GM12878 (cell line): ENCODE results near the gene RAP1GAP.

Experiments
- BHLHE40 ChIP-seq, 2 experiments: fragments of 450-650 bp in 1 of 2; IDR thresholded peaks; 2 replicates each; pipeline ENCODE4 v1.6.1; 2011 to 2017; ENCODE audit warnings: low read depth in 2 of 2, borderline replicate concordance in 1 of 2, improper control_type of control experiment in 1 of 2, low read length in 1 of 2, mild to moderate bottlenecking in 1 of 2
- CEBPB ChIP-seq, 2 experiments: fragments of 150-350 bp in 1 of 2; IDR thresholded peaks; 2 replicates each; pipeline ENCODE4 v1.6.1; 2012 to 2014; ENCODE audit warnings: low read depth in 2 of 2, low read length in 2 of 2, borderline replicate concordance in 1 of 2, inconsistent platforms in 1 of 2
- NBN ChIP-seq: fragments of 450-650 bp; IDR thresholded peaks from 2 replicates; pipeline ENCODE4 v1.6.1; 2016
- POLR2A ChIP-seq: IDR thresholded peaks from 2 replicates; pipeline ENCODE4 v1.6.1; 2011; ENCODE audit warnings: low read depth, mild to moderate bottlenecking, low read length
- POLR2AphosphoS2 ChIP-seq: IDR thresholded peaks from 2 replicates; pipeline ENCODE4 v1.6.1; 2011; ENCODE audit warnings: low read depth, mild to moderate bottlenecking, low read length, improper control_type of control experiment, moderate library complexity
- POLR2AphosphoS5 ChIP-seq: IDR thresholded peaks from 2 replicates; pipeline ENCODE4 v1.6.1; 2011; ENCODE audit warnings: mild to moderate bottlenecking, low read length, inconsistent platforms
- SMARCA5 ChIP-seq: fragments of 450-650 bp; IDR thresholded peaks from 2 replicates; pipeline ENCODE4 v1.6.1; 2017; ENCODE audit warnings: mild to moderate bottlenecking
- SP1 ChIP-seq: IDR thresholded peaks from one replicate; pipeline ENCODE4 v1.6.1; 2011; ENCODE audit warnings: low read depth, low read length
- SRF ChIP-seq, 2 experiments: IDR thresholded peaks; 2 replicates each; pipeline ENCODE4 v1.6.1; 2011; ENCODE audit warnings: low read depth in 2 of 2, low read length in 2 of 2, mild to moderate bottlenecking in 1 of 2, moderate library complexity in 1 of 2
- TBL1XR1 ChIP-seq: IDR thresholded peaks from 2 replicates; pipeline ENCODE4 v1.6.1; 2012; ENCODE audit warnings: low read depth, low read length, improper control_type of control experiment
- TCF7 ChIP-seq: IDR thresholded peaks from 2 replicates; pipeline ENCODE4 v1.6.1; 2014; ENCODE audit warnings: antibody characterized with exemption, borderline replicate concordance
- TF ChIP-seq, protein P1 (sequence below): IDR thresholded peaks from 2 replicates; pipeline ENCODE4 v1.6.1; 2012; ENCODE audit warnings: mild to moderate bottlenecking, low read depth, low read length
- TF ChIP-seq, protein P2 (sequence below): IDR thresholded peaks from 2 replicates; pipeline ENCODE4 v1.6.1; 2011; ENCODE audit warnings: mild to moderate bottlenecking, low read depth, low read length, moderate library complexity; ENCODE audit not compliant: insufficient replicate concordance
- TF ChIP-seq, protein P3 (sequence below), 3 experiments: IDR thresholded peaks in 2 of 3; conservative IDR thresholded peaks in 1 of 3; 2 replicates each; pipeline ENCODE4 v1.5.1; 2011; ENCODE audit warnings: low read depth in 3 of 3, low read length in 3 of 3, mild to moderate bottlenecking in 3 of 3, control low read depth in 2 of 3, moderate library complexity in 2 of 3, inconsistent platforms in 1 of 3, mixed read lengths in 1 of 3; ENCODE audit not compliant: control insufficient read depth in 2 of 3, insufficient read depth in 1 of 3; ENCODE audit errors: extremely low read depth in 1 of 3

DNA sequence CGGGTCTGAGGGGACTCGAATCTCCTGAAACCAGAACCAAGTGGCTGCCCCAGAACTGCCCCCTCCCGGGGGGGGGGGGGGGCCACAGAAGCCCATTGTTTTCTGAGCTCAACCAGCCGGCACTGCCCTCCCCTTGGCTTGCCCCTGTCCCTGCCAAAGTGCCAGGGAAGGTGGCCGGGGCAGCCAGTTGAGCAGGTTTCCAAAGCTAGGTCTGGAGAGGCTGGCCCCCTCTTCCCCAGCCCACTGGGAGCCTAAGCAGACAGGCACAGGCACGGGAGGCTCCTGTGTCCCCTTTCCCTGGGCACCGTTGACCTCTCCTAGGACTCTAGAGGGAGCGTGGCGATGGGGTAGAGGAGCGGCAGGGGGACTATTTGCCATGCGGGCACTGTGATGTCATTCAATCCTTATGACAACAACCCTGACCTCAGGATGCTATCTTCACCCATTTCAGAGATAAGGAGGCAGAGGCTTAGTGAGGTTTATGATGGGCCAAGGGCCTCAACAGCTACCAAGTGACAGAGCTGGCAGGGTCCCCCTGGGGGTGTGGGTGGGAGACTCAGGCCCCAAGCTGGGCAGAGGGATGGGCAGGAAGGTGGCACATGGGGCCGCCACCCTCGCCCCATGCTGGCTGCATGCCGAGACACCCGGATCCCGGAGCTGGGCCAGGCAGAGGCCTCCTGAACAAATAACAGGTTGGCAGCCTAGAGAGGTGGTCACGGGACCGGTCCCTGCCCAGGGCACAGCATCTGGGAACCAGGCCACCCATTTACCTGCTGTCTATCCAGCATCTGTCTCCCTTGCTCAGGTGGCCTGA, 35.0 kb downstream of the RAP1GAP start:
- no peak for TF ChIP-seq BHLHE40 (IDR thresholded peaks at IDR 0.05; ENCODE audit: borderline replicate concordance in 1 of 2, low read depth in 2 of 2, low read length in 1 of 2)
- TF ChIP-seq SMARCA5, result no peak
- TF ChIP-seq SRF (IDR thresholded peaks at IDR 0.05; ENCODE audit: low read depth in 2 of 2, low read length in 2 of 2), result no peak
- no peak for TF ChIP-seq SP1
- TF ChIP-seq, protein P1, sequence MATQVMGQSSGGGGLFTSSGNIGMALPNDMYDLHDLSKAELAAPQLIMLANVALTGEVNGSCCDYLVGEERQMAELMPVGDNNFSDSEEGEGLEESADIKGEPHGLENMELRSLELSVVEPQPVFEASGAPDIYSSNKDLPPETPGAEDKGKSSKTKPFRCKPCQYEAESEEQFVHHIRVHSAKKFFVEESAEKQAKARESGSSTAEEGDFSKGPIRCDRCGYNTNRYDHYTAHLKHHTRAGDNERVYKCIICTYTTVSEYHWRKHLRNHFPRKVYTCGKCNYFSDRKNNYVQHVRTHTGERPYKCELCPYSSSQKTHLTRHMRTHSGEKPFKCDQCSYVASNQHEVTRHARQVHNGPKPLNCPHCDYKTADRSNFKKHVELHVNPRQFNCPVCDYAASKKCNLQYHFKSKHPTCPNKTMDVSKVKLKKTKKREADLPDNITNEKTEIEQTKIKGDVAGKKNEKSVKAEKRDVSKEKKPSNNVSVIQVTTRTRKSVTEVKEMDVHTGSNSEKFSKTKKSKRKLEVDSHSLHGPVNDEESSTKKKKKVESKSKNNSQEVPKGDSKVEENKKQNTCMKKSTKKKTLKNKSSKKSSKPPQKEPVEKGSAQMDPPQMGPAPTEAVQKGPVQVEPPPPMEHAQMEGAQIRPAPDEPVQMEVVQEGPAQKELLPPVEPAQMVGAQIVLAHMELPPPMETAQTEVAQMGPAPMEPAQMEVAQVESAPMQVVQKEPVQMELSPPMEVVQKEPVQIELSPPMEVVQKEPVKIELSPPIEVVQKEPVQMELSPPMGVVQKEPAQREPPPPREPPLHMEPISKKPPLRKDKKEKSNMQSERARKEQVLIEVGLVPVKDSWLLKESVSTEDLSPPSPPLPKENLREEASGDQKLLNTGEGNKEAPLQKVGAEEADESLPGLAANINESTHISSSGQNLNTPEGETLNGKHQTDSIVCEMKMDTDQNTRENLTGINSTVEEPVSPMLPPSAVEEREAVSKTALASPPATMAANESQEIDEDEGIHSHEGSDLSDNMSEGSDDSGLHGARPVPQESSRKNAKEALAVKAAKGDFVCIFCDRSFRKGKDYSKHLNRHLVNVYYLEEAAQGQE, result no peak
- TF ChIP-seq TCF7, result no peak
- no peak for TF ChIP-seq TBL1XR1
- no peak for TF ChIP-seq NBN
- TF ChIP-seq, protein P2, sequence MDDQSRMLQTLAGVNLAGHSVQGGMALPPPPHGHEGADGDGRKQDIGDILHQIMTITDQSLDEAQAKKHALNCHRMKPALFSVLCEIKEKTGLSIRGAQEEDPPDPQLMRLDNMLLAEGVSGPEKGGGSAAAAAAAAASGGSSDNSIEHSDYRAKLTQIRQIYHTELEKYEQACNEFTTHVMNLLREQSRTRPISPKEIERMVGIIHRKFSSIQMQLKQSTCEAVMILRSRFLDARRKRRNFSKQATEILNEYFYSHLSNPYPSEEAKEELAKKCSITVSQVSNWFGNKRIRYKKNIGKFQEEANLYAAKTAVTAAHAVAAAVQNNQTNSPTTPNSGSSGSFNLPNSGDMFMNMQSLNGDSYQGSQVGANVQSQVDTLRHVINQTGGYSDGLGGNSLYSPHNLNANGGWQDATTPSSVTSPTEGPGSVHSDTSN, result no peak
- TF ChIP-seq, protein P3, sequence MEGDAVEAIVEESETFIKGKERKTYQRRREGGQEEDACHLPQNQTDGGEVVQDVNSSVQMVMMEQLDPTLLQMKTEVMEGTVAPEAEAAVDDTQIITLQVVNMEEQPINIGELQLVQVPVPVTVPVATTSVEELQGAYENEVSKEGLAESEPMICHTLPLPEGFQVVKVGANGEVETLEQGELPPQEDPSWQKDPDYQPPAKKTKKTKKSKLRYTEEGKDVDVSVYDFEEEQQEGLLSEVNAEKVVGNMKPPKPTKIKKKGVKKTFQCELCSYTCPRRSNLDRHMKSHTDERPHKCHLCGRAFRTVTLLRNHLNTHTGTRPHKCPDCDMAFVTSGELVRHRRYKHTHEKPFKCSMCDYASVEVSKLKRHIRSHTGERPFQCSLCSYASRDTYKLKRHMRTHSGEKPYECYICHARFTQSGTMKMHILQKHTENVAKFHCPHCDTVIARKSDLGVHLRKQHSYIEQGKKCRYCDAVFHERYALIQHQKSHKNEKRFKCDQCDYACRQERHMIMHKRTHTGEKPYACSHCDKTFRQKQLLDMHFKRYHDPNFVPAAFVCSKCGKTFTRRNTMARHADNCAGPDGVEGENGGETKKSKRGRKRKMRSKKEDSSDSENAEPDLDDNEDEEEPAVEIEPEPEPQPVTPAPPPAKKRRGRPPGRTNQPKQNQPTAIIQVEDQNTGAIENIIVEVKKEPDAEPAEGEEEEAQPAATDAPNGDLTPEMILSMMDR (IDR thresholded peaks at IDR 0.05 in 2 of 3, conservative IDR thresholded peaks at IDR 0.05 in 1 of 3; ENCODE audit: control insufficient read depth in 2 of 3, extremely low read depth in 1 of 3, insufficient read depth in 1 of 3, low read depth in 3 of 3, low read length in 3 of 3), result no peak
- TF ChIP-seq POLR2A, result no peak
- no peak for TF ChIP-seq POLR2AphosphoS2
- no peak for TF ChIP-seq POLR2AphosphoS5
- TF ChIP-seq CEBPB (IDR thresholded peaks at IDR 0.05; ENCODE audit: borderline replicate concordance in 1 of 2, low read depth in 2 of 2, low read length in 2 of 2), result no peak
